GM10266 (cell line): Measurements from ENCODE around the gene SLX1A.

ENCODE experiments used
- DNase-seq: peaks from one replicate; pipeline ENCODE4 v3.0.0; 2012; ENCODE audit errors: extremely low spot score
- TF ChIP-seq, protein P1 (sequence below): IDR thresholded peaks from 2 replicates; pipeline ENCODE4 v1.5.1; 2012; ENCODE audit warnings: mild to moderate bottlenecking, low read depth; ENCODE audit not compliant: control insufficient read depth, insufficient read depth; ENCODE audit errors: missing control alignments

SLX1A gene

DNA sequence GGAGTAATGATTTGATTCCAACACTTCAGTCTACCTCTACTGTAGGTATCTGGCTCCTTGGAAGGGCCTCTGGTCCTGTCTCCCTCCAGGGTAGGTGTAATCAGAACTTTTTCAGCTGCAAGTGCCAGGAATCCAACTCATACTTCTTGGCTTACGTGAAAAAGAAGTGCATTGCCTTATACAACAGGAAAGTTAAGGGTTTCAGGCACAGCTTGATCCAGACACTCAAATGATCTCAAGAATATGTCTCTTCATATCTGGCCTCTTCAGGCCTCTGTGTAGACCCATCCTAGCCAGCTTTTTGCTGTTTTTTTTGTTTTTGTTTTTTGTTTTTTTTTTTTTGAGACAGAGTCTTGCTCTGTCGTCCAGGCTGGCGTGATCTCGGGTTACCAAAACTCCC is 14.5 kb upstream of the SLX1A start:
- no peak for DNase-seq

DNA sequence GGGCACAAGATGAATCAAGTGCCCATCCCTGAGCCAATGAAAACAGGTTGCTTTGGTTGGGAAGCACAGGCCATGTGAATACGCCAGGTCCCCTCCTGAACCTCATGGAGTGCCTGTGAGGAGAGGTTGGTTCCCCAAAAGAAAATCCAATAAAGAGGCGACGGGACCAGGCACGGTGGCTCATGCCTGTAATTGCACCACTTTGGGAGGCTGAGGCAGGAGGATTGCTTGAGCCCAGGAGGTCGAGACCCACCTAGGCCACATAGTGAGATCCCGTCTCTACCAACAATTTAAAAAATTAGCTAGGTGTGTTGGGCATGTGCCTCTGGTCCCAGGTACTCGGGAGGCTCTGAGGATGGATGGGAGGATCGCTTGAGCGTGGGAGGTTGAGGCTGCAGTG is 13.7 kb upstream of the SLX1A start:
- DNase-seq, result no peak
- TF ChIP-seq, protein P1, sequence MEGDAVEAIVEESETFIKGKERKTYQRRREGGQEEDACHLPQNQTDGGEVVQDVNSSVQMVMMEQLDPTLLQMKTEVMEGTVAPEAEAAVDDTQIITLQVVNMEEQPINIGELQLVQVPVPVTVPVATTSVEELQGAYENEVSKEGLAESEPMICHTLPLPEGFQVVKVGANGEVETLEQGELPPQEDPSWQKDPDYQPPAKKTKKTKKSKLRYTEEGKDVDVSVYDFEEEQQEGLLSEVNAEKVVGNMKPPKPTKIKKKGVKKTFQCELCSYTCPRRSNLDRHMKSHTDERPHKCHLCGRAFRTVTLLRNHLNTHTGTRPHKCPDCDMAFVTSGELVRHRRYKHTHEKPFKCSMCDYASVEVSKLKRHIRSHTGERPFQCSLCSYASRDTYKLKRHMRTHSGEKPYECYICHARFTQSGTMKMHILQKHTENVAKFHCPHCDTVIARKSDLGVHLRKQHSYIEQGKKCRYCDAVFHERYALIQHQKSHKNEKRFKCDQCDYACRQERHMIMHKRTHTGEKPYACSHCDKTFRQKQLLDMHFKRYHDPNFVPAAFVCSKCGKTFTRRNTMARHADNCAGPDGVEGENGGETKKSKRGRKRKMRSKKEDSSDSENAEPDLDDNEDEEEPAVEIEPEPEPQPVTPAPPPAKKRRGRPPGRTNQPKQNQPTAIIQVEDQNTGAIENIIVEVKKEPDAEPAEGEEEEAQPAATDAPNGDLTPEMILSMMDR, result no peak

More for the DNA sequence above, 14.5 kb upstream of the SLX1A start:
- TF ChIP-seq, protein P1, result no peak

DNA sequence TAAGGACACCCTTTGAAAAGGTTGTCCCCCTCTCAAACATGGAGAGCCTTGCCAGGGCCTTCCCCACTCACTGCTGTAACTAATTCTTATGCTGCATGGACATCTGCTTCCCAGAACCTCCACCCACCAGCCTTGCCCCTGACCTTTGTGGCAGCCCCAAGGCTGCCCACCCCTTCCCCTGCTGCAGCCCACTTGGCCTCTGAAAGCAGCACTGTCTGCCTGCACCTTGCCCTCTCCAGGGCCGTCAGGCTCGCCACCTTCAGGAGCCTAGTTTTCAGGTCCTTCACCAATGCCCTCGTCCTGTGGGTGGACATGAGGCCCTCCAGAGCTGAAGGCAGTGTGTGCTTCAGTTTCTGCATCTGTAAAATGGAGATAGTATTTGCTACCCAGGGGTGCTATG is 12.9 kb upstream of the SLX1A start:
- DNase-seq, result no peak
- TF ChIP-seq, protein P1, result no peak

DNA sequence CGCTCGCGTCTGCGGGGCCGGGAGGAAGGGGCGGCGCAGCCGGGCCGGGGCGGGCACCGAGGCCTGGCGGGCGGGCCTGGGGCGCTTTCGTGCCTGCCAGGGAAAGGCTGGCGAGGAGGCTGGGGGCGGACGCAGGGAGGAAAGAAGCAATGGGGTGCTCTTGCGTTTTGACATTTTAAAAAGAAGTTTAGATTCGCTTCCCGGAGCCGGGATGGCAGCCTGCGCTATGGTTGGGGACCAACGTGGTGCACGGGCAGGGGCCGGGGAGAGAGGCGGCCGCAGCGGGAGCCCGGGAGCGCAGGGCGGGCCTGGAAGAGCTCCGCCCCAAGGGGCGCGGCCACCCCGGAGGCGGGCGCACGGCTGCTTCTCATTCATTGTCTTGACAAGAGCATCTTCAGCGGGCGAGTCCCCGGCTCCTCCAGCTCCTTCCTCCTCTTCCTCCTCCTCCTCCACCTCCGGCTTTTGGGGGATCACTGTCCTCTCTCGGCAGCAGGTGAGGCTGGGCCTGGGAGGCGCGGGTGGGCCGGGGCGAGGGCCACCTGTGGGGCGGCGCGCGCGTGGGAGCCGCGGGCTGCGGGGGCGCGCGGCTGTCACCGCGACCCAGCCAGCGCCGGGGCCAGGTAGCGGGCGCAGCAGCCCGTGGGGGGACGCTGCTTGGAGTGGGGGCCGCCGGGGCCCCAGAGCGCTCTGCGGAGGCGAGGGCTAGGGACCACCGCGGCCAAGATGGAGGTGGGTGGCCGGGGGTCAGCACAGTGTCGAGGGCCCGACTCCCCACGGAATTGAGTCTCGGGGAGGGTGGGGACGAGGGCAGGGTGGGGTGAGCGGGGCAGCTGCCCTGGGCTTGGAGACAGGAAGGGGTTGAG is 10.2 kb upstream of the SLX1A start, which contains the start of gene CORO1A:
Gene CORO1A (plus strand): TSS at position 370 of the 863 bp plus-strand sequence. CDS start 1,608 bp downstream, outside the sequence.
- peak; percentile 93 for DNase-seq
- TF ChIP-seq, protein P1, result no peak

DNA sequence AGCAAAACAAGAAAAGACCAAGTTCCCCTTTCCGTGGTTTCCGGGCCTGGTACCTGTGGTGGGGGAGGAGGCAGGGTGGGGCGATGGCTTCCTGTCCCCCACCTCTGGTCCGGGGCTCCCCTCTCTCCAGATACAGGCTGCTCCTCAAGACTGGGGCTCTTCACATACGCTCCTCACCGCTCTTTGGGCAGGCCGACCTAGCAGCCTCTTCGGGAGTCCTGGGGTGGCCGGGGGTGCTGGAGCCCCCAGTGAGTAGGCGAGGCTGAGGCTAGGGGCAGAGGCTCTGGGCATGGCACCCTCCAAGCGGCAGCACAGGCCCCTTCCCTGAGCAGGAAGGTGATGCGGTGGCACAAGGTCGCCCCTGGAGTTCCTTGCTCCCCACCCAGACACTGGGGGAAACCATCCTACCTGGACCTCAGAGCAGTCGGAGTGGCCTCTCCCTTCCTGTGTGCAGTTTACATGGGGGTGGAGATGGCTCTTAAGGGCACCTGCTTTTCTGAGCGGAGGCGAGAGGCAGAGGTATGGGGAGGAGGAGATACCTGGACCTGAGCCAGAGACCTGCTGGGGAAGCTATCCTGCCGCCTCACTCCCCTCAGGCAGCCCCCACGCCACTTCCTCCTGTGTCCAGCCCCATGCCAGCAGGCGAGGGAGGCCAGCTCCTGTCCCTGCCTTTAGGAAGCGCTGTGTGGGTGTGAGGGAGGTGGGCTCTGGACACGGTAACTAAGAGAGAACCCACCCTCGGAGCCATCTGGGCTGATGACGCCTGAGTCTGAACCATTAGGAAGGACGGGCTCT is 9.4 kb upstream of the SLX1A start:
- DNase-seq, result peak; percentile 85
- TF ChIP-seq, protein P1, result no peak

DNA sequence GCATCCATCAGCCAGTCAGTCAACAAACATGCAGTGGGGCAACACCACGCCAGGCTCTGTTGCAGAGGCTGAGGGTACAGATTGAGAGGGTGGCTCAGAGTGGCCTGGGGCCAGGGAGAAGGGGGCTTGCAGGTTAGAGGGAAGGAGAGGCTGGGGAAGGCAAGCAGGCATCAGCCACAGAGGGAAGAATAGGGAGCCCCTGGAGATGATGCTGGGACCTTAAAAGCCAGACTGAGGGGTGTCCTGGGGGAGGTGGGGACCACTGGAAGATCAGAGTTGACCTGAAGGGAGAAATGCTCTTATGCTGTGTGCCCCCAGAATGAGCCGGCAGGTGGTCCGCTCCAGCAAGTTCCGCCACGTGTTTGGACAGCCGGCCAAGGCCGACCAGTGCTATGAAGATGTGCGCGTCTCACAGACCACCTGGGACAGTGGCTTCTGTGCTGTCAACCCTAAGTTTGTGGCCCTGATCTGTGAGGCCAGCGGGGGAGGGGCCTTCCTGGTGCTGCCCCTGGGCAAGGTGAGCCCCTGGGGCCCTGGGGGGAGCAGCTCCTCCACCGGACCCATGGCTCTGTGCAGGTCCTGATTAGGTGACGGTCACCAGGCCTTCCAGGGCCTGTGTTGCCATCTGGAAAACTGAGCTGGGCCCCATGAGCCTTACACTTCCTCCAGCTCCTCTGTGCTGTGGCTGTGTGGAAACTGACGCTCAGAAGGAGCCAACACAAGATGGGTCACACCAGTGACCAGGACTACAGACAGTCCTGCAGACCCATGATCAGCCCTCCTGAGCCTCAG is 8.6 kb upstream of the SLX1A start:
- peak; percentile 39 for DNase-seq
- TF ChIP-seq, protein P1, result no peak
